Measurements from ENCODE around the gene ELOB.

Gene ELOB

GRCh38 chr16:2782583-2783351 is 5.7 kb upstream of the ELOB start:
- FAIRE-seq, result no peak

GRCh38 chr16:2779978-2780898 is 3.2 kb upstream of the ELOB start:
- no peak for FAIRE-seq

GRCh38 chr16:2779151-2779920 is 2.3 kb upstream of the ELOB start:
- no peak for FAIRE-seq

- FAIRE-seq, result no peak
Observed at GRCh38 chr16:2778630-2778958, 1.5 kb upstream of the ELOB start.

- FAIRE-seq, result no peak
Observed at GRCh38 chr16:2777903-2778629, 986 bp upstream of the ELOB start.

GRCh38 chr16:2776500-2777139 is 460 bp downstream of the ELOB start:
- FAIRE-seq, result no peak

- no peak for FAIRE-seq
Observed at GRCh38 chr16:2775765-2776499, 1.1 kb downstream of the ELOB start.

GRCh38 chr16:2775131-2775716 is 1.9 kb downstream of the ELOB start:
- FAIRE-seq, result no peak

GRCh38 chr16:2774161-2774891 is 2.8 kb downstream of the ELOB start:
- no peak for FAIRE-seq

GRCh38 chr16:2773188-2773968 is 3.7 kb downstream of the ELOB start:
- FAIRE-seq, result no peak

- no peak for FAIRE-seq
Observed at GRCh38 chr16:2771496-2772402, 5.3 kb downstream of the ELOB start.

- FAIRE-seq, result no peak
Observed at GRCh38 chr16:2770057-2770951, 6.8 kb downstream of the ELOB start.

GRCh38 chr16:2769675-2770056 is 7.4 kb downstream of the ELOB start:
- FAIRE-seq, result no peak

- FAIRE-seq, result no peak
Observed at GRCh38 chr16:2769100-2769529, 8.0 kb downstream of the ELOB start.

- FAIRE-seq, result no peak
Observed at GRCh38 chr16:2768403-2769089, 8.5 kb downstream of the ELOB start.

- FAIRE-seq, result no peak
Observed at GRCh38 chr16:2767891-2768290, 9.2 kb downstream of the ELOB start.
